GM18870 (cell line): Measurements from ENCODE around the gene CEP85L.
"Not testable (repeated sequence)": the region's sequence is repeated elsewhere in the genome, so short reads cannot be mapped to it uniquely, and the experiment has no call there.

Source experiments
- ATAC-seq: cut with Tn5 transposase; IDR thresholded peaks from one replicate; pipeline ENCODE4 v1.9.1; 2021; ENCODE audit warnings: moderate library complexity; ENCODE audit not compliant: unreplicated experiment

The CEP85L gene

DNA sequence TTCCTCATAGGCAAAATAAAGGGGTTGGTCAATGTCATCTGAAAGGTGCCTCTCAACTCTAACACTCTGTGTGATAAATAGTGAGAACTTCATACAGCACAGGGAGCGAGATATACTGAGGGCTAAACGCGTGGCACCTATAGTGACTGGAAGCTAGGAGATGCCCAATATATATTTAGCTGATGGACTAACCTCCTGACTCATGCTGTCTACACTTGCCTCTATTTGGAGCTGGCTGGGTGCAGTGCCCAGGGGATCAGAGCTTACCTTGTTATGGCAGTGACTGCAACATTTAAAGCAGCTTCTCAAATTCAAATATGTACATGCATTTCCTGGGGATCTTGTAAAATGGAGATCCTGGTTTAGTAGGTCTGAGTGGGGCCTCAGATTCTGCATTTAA lies 214.9 kb downstream of the CEP85L start:
- ATAC-seq, result no peak

DNA sequence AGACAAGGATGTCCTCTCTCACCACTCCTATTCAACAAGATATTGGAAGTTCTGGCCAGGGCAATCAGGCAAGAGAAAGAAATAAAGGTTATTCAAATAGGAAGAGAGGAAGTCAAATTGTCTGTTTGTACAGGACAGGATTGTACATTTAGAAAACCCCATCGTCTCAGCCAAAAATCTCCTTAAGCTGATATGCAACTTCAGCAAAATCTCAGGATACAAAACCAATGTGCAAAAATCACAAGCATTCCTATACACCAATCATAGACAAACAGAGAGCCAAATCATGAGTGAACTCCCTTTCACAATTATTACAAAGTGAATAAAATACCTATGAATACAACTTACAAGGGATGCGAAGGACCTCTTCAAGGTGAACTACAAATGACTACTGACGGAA lies 217.2 kb downstream of the CEP85L start:
- not testable (repeated sequence) for ATAC-seq

DNA sequence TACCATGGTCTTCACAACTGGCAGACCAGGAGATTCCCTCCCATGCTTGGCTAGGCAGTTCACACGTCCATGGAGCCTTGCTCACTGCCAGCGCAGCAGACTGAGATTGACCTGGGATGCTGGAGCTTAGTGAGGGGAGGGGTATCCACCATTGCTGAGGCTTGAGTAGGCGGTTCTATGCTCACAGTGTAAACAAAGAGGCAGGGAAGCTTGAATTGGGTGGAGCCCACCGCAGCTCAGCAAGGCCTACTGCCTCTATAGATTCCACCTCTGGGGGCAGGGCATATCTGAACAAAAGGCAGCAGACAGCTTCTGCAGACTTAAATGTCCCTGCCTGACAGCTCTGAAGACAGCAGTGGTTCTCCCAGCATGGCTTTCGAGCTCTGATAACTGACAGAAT lies 230.1 kb downstream of the CEP85L start:
- ATAC-seq, result not testable (repeated sequence)

DNA sequence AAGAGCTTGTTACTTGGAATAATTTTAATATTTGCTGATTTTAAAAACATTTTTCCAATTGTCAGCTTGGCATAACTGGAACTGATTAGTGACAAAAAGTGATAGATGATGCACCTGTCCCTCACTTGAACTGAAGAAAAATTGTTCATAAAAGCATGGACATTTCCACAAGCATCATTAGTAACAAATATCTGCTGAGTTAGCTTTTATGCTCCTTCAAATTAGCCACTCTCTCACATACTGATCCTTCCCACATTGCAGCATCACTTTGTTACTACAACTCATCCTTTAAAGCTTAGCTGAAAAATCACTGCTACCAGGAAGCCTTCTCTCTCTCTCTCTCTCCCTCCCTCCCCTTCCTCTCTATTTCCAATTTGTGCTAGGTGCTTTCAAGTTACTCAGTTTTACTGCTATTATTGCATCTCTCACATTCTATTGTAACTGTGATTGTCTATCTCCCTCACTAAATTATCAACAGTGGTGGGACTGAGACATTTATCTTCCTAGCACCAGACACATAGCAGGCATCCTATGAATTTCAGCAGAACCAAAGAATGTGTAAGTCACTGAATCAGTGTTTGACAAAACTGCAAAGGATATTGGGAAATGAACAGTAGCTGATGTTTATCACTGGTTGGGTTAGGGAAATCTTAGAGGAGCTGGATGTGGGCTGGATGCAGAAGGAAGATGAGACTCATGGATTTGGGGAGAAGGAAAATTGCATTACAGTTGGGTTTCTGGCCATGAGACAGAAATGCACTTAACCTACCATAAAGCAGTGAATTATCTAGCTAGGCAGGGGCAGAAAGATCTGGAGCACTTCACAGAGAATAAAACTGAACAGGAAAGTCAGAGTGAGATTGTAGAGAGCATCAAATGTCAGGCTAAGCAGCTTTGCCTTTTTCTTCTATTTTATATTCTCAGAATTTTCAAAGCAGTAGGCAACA lies 231.7 kb downstream of the CEP85L start:
- no peak for ATAC-seq
